ENCODE data around the gene COL24A1. TPM values are rescaled to one million over a fixed set of nuclear protein-coding genes. Genes with fewer than 3 reads are reported as not detected.

The COL24A1 gene
- total RNA-seq, 1 experiment from 2014 or later, result not detected

- Histone ChIP-seq H4K20me1 (ENCODE audit: insufficient read depth) (no peaks in the 10 kb centered on the region), H3K4me1 (ENCODE audit: control insufficient read depth in 1 of 2, insufficient read depth in 2 of 2, low read length in 2 of 2) (no peaks in the 10 kb centered on the region), H3K9ac (ENCODE audit: low read length) (no peak overlapping the region), H3K27ac (ENCODE audit: low read depth, low read length) (no peak overlapping the region), H3K4me2 (ENCODE audit: low read length) (no peak overlapping the region), H3K4me3 (replicated peaks in 1 of 2; ENCODE audit: low read depth in 1 of 2, low read length in 2 of 2) (no peak overlapping the region), H2AFZ (ENCODE audit: low read depth, low read length, poor library complexity, severe bottlenecking) (peak overlapping the region; percentile 39), H3K27me3 (ENCODE audit: insufficient read depth, low read length) (no peaks in the 10 kb centered on the region), H3K9me3 (ENCODE audit: control insufficient read depth in 1 of 2, insufficient read depth in 1 of 2, low read depth in 1 of 2, low read length in 2 of 2) (no peaks in the 10 kb centered on the region), H3K36me3 (ENCODE audit: control insufficient read depth in 1 of 2, insufficient read depth in 2 of 2, low read length in 2 of 2) (no peaks in the 10 kb centered on the region), H3K79me2 (ENCODE audit: insufficient read depth, low read length) (no peaks in the 10 kb centered on the region), H3K9me2 (ENCODE audit: insufficient read depth) (no peaks in the 10 kb centered on the region)
- ChIA-PET POLR2A (no interaction called here), RAD21 (ENCODE audit: low non-redundant PET in 1 of 2, low total read pairs in 2 of 2, uncharacterized antibody in 2 of 2, unreplicated experiment in 2 of 2) (no interaction called here), CTCF (interaction anchor here (0.6 to 1.4 kb wide), 11 partner anchors 8 to 399 kb away, joined by 3 to 7 read pairs (median 3); no protein-coding TSS in a partner anchor)
- no TSS peak for BruUV-seq (replicated peaks)
- peak; percentile 77 for ATAC-seq
- intact Hi-C loops (cut with micrococcal nuclease), result loop anchor here (10.0 kb wide), 1 partner anchor 417 kb away; no protein-coding TSS in a partner anchor
- peak; percentile 53 for TF ChIP-seq RAD21 (IDR thresholded peaks at IDR 0.05; ENCODE audit: low read depth)
- peak; percentile 45 to 52 (median 51); a peak in 5 of 6 replicates for TF ChIP-seq CTCF (IDR thresholded peaks at IDR 0.05 in 2 of 3, conservative IDR thresholded peaks at IDR 0.05 in 1 of 3; ENCODE audit: borderline replicate concordance in 1 of 3, insufficient read depth in 1 of 3, low read depth in 2 of 3, low read length in 2 of 3)
- TF ChIP-seq CEBPB (IDR thresholded peaks at IDR 0.05; ENCODE audit: low read depth), result no peak
- TF ChIP-seq YY1 (IDR thresholded peaks at IDR 0.05; ENCODE audit: extremely low read depth, insufficient replicate concordance, low read depth, low read length), result peak; percentile 41
- DNase-seq (ENCODE audit: low read depth, low spot score), result peak; percentile 16
Measured at GRCh38 chr1:85911742-85912141, 244.8 kb downstream of the COL24A1 start.

- Histone ChIP-seq H3K79me2 (ENCODE audit: insufficient read depth, low read length) (no peaks in the 10 kb centered on the region), H3K4me1 (ENCODE audit: control insufficient read depth in 1 of 2, insufficient read depth in 2 of 2, low read length in 2 of 2) (peaks cover 3 to 14% of the 10 kb centered on the region in 2 experiments; a peak in 2 of 4 replicates), H2AFZ (ENCODE audit: low read depth, low read length, poor library complexity, severe bottlenecking) (no peak overlapping the region), H3K4me2 (ENCODE audit: low read length) (no peak overlapping the region), H3K9me3 (ENCODE audit: control insufficient read depth in 1 of 2, insufficient read depth in 1 of 2, low read depth in 1 of 2, low read length in 2 of 2) (peaks cover 7 to 8% of the 10 kb centered on the region in 2 experiments; a peak in 2 of 4 replicates), H3K9ac (ENCODE audit: low read length) (no peak overlapping the region), H3K27me3 (ENCODE audit: insufficient read depth, low read length) (no peaks in the 10 kb centered on the region), H3K27ac (ENCODE audit: low read depth, low read length) (no peak overlapping the region), H3K9me2 (ENCODE audit: insufficient read depth) (no peaks in the 10 kb centered on the region), H4K20me1 (ENCODE audit: insufficient read depth) (no peaks in the 10 kb centered on the region), H3K4me3 (replicated peaks in 1 of 2; ENCODE audit: low read depth in 1 of 2, low read length in 2 of 2) (no peak overlapping the region), H3K36me3 (ENCODE audit: control insufficient read depth in 1 of 2, insufficient read depth in 2 of 2, low read length in 2 of 2) (no peaks in the 10 kb centered on the region)
- intact Hi-C loops (cut with micrococcal nuclease), result no loop called here
- ATAC-seq (no peak), DNase-seq (ENCODE audit: low read depth, low spot score) (no peak)
- no TSS peak for BruUV-seq (replicated peaks)
- TF ChIP-seq, protein P1, sequence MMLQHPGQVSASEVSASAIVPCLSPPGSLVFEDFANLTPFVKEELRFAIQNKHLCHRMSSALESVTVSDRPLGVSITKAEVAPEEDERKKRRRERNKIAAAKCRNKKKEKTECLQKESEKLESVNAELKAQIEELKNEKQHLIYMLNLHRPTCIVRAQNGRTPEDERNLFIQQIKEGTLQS (IDR thresholded peaks at IDR 0.05), result no peak
- TF ChIP-seq EZH2phosphoT487 (IDR thresholded peaks at IDR 0.05; ENCODE audit: borderline replicate concordance) (no peak), CEBPB (IDR thresholded peaks at IDR 0.05; ENCODE audit: low read depth) (no peak), ELF1 (IDR thresholded peaks at IDR 0.05; ENCODE audit: borderline replicate concordance, low read depth) (no peak), ZFX (IDR thresholded peaks at IDR 0.05) (no peak), EGR1 (IDR thresholded peaks at IDR 0.05; ENCODE audit: low read depth) (no peak), POLR2AphosphoS5 (IDR thresholded peaks at IDR 0.05; ENCODE audit: low read depth, low read length) (no peak)
- RAD21 ChIA-PET (ENCODE audit: low non-redundant PET in 1 of 2, low total read pairs in 2 of 2, uncharacterized antibody in 2 of 2, unreplicated experiment in 2 of 2), result no interaction called here
- CTCF ChIA-PET, result no interaction called here
- POLR2A ChIA-PET, result no interaction called here
Measured at GRCh38 chr1:85900921-85901320, 255.7 kb downstream of the COL24A1 start.

Measured in HCT116 (cell line).